Effector memory CD4-positive, alpha-beta T cell (primary cell): ENCODE measurements around the gene PARP14.
"Not testable (repeated sequence)": the region's sequence is repeated elsewhere in the genome, so short reads cannot be mapped to it uniquely, and the experiment has no call there.

Source experiments
- DNase-seq, 3 donors: peaks; one replicate each; pipeline ENCODE4 v3.0.0-alpha.2; 2020
- H3K27ac ChIP-seq: 2 replicates; pipeline ENCODE4 v1.7.0; 2013; ENCODE audit warnings: mild to moderate bottlenecking, low read length, moderate library complexity; ENCODE audit not compliant: insufficient read depth, poor library complexity, severe bottlenecking
- H3K27me3 ChIP-seq: replicated peaks from 2 replicates; pipeline ENCODE4 v1.7.0; 2013; ENCODE audit warnings: mild to moderate bottlenecking, low read length; ENCODE audit not compliant: insufficient read depth, control insufficient read depth, poor library complexity, severe bottlenecking
- H3K36me3 ChIP-seq: 2 replicates; pipeline ENCODE4 v1.7.0; 2013; ENCODE audit warnings: mild to moderate bottlenecking, low read length, moderate library complexity; ENCODE audit not compliant: control insufficient read depth, insufficient read depth
- H3K4me1 ChIP-seq: 2 replicates; pipeline ENCODE4 v1.7.0; 2013; ENCODE audit warnings: low read length, mild to moderate bottlenecking; ENCODE audit not compliant: control insufficient read depth, insufficient read depth, poor library complexity, severe bottlenecking
- H3K4me3 ChIP-seq: 2 replicates; pipeline ENCODE4 v1.7.0; 2013; ENCODE audit warnings: low read length, low read depth, mild to moderate bottlenecking; ENCODE audit not compliant: insufficient read depth, poor library complexity, severe bottlenecking
- H3K9me3 ChIP-seq: 2 replicates; pipeline ENCODE4 v1.7.0; 2013; ENCODE audit warnings: mild to moderate bottlenecking, low read length, moderate library complexity; ENCODE audit not compliant: control insufficient read depth

The PARP14 gene

GRCh38 chr3:122716667-122717066 is 36.0 kb downstream of the PARP14 start:
- Histone ChIP-seq H3K27ac (no peak overlapping the region), H3K36me3 (peaks cover 86% of the 10 kb centered on the region), H3K4me3 (no peak overlapping the region), H3K4me1 (no peaks in the 10 kb centered on the region), H3K9me3 (no peaks in the 10 kb centered on the region), H3K27me3 (no peaks in the 10 kb centered on the region)
- DNase-seq, result no peak

GRCh38 chr3:122719273-122719921 is 38.8 kb downstream of the PARP14 start:
- peaks cover 73% of the 10 kb centered on the region for H3K36me3 ChIP-seq
- no peaks in the 10 kb centered on the region for H3K27me3 ChIP-seq
- H3K9me3 ChIP-seq, result no peaks in the 10 kb centered on the region
- H3K4me3 ChIP-seq, result no peak overlapping the region
- no peaks in the 10 kb centered on the region for H3K4me1 ChIP-seq
- no peak for DNase-seq
- H3K27ac ChIP-seq, result no peak overlapping the region

- Histone ChIP-seq H3K27me3 (no peaks in the 10 kb centered on the region), H3K4me1 (no peaks in the 10 kb centered on the region), H3K4me3 (no peak overlapping the region), H3K27ac (no peak overlapping the region), H3K9me3 (no peaks in the 10 kb centered on the region), H3K36me3 (peaks cover 23% of the 10 kb centered on the region)
- DNase-seq, result no peak
These were observed 44.5 kb downstream of the PARP14 start for GRCh38 chr3:122725106-122725505.

GRCh38 chr3:122727294-122727693 is 46.7 kb downstream of the PARP14 start:
- Histone ChIP-seq H3K36me3 (peaks cover 11% of the 10 kb centered on the region), H3K27ac (no peak overlapping the region), H3K4me1 (no peaks in the 10 kb centered on the region), H3K9me3 (no peaks in the 10 kb centered on the region), H3K27me3 (no peaks in the 10 kb centered on the region), H3K4me3 (no peak overlapping the region)
- no peak for DNase-seq

GRCh38 chr3:122727766-122728165 is 47.1 kb downstream of the PARP14 start:
- Histone ChIP-seq H3K36me3 (peaks cover 6% of the 10 kb centered on the region), H3K9me3 (no peaks in the 10 kb centered on the region), H3K4me1 (no peaks in the 10 kb centered on the region), H3K27me3 (no peaks in the 10 kb centered on the region), H3K27ac (no peak overlapping the region), H3K4me3 (no peak overlapping the region)
- no peak for DNase-seq

GRCh38 chr3:122728186-122728585 is 47.5 kb downstream of the PARP14 start:
- peaks cover 6% of the 10 kb centered on the region for H3K36me3 ChIP-seq
- no peak overlapping the region for H3K27ac ChIP-seq
- no peaks in the 10 kb centered on the region for H3K27me3 ChIP-seq
- no peaks in the 10 kb centered on the region for H3K4me1 ChIP-seq
- no peak overlapping the region for H3K4me3 ChIP-seq
- no peak for DNase-seq
- H3K9me3 ChIP-seq, result no peaks in the 10 kb centered on the region

- Histone ChIP-seq H3K36me3 (peaks cover 6% of the 10 kb centered on the region), H3K27ac (no peak overlapping the region), H3K4me1 (no peaks in the 10 kb centered on the region), H3K9me3 (no peaks in the 10 kb centered on the region), H3K4me3 (no peak overlapping the region), H3K27me3 (no peaks in the 10 kb centered on the region)
- DNase-seq, result no peak
These were observed 48.3 kb downstream of the PARP14 start for GRCh38 chr3:122728756-122729514.

GRCh38 chr3:122730240-122730639 is 49.6 kb downstream of the PARP14 start:
- Histone ChIP-seq H3K4me1 (no peaks in the 10 kb centered on the region), H3K27ac (no peak overlapping the region), H3K9me3 (no peaks in the 10 kb centered on the region), H3K27me3 (no peaks in the 10 kb centered on the region), H3K4me3 (no peak overlapping the region), H3K36me3 (peaks cover 6% of the 10 kb centered on the region)
- no peak for DNase-seq

- not testable (repeated sequence) for H3K27ac ChIP-seq, DNase-seq, H3K4me3 ChIP-seq, H3K36me3 ChIP-seq, H3K4me1 ChIP-seq, H3K9me3 ChIP-seq, H3K27me3 ChIP-seq
These were observed 52.3 kb downstream of the PARP14 start for GRCh38 chr3:122732682-122733525.

- no peaks in the 10 kb centered on the region for H3K4me1 ChIP-seq
- H3K27ac ChIP-seq, result no peak overlapping the region
- peaks cover 20% of the 10 kb centered on the region for H3K36me3 ChIP-seq
- no peaks in the 10 kb centered on the region for H3K27me3 ChIP-seq
- no peak for DNase-seq
- H3K4me3 ChIP-seq, result no peak overlapping the region
- no peaks in the 10 kb centered on the region for H3K9me3 ChIP-seq
These were observed 58.5 kb downstream of the PARP14 start for GRCh38 chr3:122739172-122739571.
